SJCRH30 (cell line): ENCODE data around the gene GRID1. TPM values are rescaled to one million over a fixed set of nuclear protein-coding genes. Genes with fewer than 3 reads are reported as not detected.
A peak's percentile ranks its signal among the peaks of the same experiment; 100 is the strongest.

Experiments
- DNase-seq, 2 experiments: peaks; one replicate each; pipeline ENCODE4 v3.0.0-alpha.2; 2015 to 2020
- H3K27ac ChIP-seq: fragments of 250-450 bp; sonication (Bioruptor Pico); 2 replicates; pipeline ENCODE4 v1.5.1; 2020; ENCODE audit warnings: mild to moderate bottlenecking, moderate library complexity
- H3K27me3 ChIP-seq: fragments of 250-450 bp; sonication (Bioruptor Pico); 2 replicates; pipeline ENCODE4 v1.5.1; 2020; ENCODE audit warnings: mild to moderate bottlenecking, moderate library complexity
- H3K36me3 ChIP-seq: fragments of 250-450 bp; sonication (Bioruptor Pico); 2 replicates; pipeline ENCODE4 v1.5.1; 2020; ENCODE audit warnings: mild to moderate bottlenecking, moderate library complexity
- H3K4me1 ChIP-seq: fragments of 250-450 bp; sonication (Bioruptor Pico); 2 replicates; pipeline ENCODE4 v1.5.1; 2020; ENCODE audit warnings: mild to moderate bottlenecking, moderate library complexity
- H3K4me3 ChIP-seq: fragments of 250-450 bp; sonication (Bioruptor Pico); 2 replicates; pipeline ENCODE4 v1.5.1; 2020; ENCODE audit warnings: mild to moderate bottlenecking, moderate library complexity
- H3K9me3 ChIP-seq: fragments of 250-450 bp; sonication (Bioruptor Pico); replicated peaks from 2 replicates; pipeline ENCODE4 v1.5.1; 2020; ENCODE audit warnings: mild to moderate bottlenecking, moderate library complexity
- total RNA-seq: library from RNA; depleted of rRNA; stranded (reverse); fragments of >200 nt; shearing (Covaris generic); gene quantifications from 2 replicates; pipeline ENCODE4 v1.2.3, GENCODE V29; 2014

GRID1 gene
- total RNA-seq, 1 experiment from 2014 or later, result not detected

DNA sequence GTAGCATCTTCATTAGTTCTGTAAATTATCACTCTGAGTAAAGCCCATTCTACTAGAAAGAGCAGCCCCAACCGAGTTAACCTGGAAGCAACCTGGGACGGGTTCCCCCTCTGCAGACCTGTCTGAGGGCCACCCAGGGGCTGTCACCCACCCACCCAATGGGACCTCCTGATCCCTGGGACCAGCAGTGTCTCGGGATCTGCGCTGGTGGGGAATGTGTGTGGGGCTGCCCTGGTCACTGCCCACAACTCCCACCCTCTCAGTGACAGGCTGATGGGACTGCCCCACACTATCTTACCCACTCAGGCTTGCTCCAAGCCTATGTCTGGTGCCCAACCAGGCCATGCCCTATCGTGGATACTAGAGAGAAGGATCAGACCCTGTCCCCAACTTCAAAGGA lies 215.0 kb downstream of the GRID1 start:
- H3K4me3 ChIP-seq, result no peak overlapping the region
- DNase-seq, result no peak

DNA sequence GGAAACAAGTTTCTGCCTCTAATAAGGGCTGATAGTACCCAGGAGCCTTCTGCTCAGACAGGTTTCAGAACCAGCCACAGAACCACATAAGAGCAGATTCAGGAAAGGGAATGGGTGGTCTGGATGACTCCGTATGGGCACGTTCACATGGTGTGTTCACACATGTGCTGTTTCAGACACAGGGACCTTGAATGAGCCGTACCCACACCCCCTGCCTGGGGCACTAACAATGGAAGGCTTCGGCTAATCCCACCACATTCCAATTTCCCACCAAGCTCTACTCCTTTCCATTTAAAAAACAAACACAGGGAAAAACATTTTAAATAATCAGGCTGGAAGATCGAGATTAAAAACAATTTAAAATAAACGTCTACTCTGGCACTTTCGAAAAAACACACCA lies 217.3 kb downstream of the GRID1 start:
- H3K9me3 ChIP-seq, result no peaks in the 10 kb centered on the region
- DNase-seq, result no peak
- H3K4me3 ChIP-seq, result no peak overlapping the region
- H3K36me3 ChIP-seq, result no peaks in the 10 kb centered on the region
- H3K4me1 ChIP-seq, result no peaks in the 10 kb centered on the region
- H3K27me3 ChIP-seq, result no peaks in the 10 kb centered on the region
- H3K27ac ChIP-seq, result no peak overlapping the region

More for the DNA sequence above, 215.0 kb downstream of the GRID1 start:
- Histone ChIP-seq H3K27ac (no peak overlapping the region), H3K9me3 (no peaks in the 10 kb centered on the region), H3K27me3 (no peaks in the 10 kb centered on the region), H3K36me3 (no peaks in the 10 kb centered on the region), H3K4me1 (no peaks in the 10 kb centered on the region)

DNA sequence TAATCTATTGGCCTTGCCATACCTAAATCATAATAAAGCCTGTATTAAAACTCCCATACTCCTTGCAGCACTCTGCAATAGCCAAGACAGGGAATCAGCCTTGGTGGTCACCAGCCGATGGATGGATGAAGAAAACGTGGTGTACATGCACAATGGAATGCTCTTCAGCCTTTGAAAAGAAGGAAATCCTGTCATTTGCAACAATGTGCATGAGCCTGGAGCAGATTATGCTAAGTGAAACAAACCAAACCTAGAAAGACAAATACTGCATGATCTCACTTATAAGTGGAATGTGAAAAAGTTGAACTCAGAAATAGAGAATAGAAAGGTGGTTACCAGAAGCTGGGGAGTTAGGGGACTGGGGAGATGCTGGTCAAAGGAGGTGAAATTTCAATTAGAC lies 218.5 kb downstream of the GRID1 start:
- Histone ChIP-seq H3K4me3 (no peak overlapping the region), H3K27ac (no peak overlapping the region), H3K36me3 (no peaks in the 10 kb centered on the region), H3K9me3 (no peaks in the 10 kb centered on the region), H3K27me3 (no peaks in the 10 kb centered on the region), H3K4me1 (no peaks in the 10 kb centered on the region)
- no peak for DNase-seq

DNA sequence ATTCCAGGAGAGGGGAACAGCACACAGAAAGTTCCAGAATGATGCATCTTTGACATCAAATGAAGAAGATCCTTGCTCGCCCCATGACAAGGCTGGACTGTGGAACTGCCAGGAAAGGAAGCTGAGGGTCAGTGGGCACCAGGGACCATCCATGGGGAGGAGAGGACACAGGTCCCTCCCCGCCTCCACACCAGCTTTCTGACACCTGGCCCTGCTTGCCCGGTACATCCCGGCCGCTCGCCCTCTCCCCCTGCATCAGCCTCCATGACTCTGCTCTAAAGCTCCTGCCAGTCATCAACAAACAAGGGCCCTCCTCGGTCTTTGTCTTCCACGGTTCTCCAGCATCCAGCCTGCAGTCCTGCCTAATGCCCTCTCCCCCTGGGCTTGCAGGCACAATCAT lies 222.3 kb downstream of the GRID1 start:
- no peaks in the 10 kb centered on the region for H3K9me3 ChIP-seq
- H3K4me3 ChIP-seq, result no peak overlapping the region
- no peak overlapping the region for H3K27ac ChIP-seq
- H3K36me3 ChIP-seq, result no peaks in the 10 kb centered on the region
- no peaks in the 10 kb centered on the region for H3K4me1 ChIP-seq
- no peak for DNase-seq
- no peaks in the 10 kb centered on the region for H3K27me3 ChIP-seq

DNA sequence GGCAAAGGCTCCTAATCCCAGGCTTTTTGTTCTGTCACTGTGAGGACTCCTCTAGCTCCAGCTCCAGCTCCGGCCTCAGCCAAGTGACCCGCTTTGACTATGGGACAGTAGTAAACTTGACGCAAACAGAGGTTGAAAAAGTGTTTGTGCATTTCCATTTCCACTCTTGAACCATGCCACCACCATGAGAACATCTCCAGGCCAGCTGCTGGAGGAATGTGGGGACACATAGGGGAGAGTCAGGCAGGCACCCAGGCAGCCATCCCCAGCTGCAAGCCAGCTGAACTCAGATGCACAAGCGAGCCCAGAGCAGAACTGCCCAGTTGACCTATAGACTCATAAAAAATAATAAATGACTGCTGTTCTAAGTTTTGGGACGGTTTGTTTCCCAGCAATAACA lies 224.7 kb downstream of the GRID1 start:
- Histone ChIP-seq H3K27me3 (no peaks in the 10 kb centered on the region), H3K4me1 (no peaks in the 10 kb centered on the region)
- DNase-seq, result no peak

DNA sequence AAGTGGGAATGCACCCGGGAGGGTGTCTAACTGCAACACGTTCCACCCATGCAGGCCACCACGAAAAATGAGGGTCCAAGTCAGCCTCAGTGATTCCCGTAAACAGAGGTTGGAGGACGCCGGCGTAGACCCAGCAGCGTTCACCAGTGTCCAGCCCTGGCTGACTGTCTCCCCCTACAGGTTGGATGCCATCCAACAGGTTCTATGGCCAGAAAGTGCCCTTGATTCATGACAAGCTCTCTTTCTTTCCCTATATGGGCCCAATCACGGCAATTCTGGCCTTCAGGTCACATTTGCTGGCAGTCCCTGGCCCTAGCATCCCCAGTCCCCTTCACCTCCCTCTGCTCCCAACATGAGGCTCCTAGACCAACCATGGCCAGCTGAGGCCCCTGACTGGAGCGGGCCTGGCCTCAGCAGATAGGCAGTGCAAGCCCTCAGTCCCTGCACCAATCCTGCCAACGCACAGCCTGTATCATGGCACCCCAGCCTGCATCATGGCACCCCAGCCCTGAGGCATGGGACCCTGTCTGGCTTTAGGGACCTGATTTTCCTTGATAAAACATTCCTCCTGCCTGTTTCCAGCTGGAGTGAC lies 227.4 kb downstream of the GRID1 start:
- Histone ChIP-seq H3K36me3 (no peaks in the 10 kb centered on the region), H3K4me1 (no peaks in the 10 kb centered on the region), H3K9me3 (no peaks in the 10 kb centered on the region), H3K27ac (no peak overlapping the region), H3K27me3 (no peaks in the 10 kb centered on the region), H3K4me3 (no peak overlapping the region)
- peak; percentile 4 to 28 for DNase-seq

More for the DNA sequence above, 224.7 kb downstream of the GRID1 start:
- Histone ChIP-seq H3K4me3 (no peak overlapping the region), H3K27ac (no peak overlapping the region), H3K9me3 (no peaks in the 10 kb centered on the region), H3K36me3 (no peaks in the 10 kb centered on the region)

DNA sequence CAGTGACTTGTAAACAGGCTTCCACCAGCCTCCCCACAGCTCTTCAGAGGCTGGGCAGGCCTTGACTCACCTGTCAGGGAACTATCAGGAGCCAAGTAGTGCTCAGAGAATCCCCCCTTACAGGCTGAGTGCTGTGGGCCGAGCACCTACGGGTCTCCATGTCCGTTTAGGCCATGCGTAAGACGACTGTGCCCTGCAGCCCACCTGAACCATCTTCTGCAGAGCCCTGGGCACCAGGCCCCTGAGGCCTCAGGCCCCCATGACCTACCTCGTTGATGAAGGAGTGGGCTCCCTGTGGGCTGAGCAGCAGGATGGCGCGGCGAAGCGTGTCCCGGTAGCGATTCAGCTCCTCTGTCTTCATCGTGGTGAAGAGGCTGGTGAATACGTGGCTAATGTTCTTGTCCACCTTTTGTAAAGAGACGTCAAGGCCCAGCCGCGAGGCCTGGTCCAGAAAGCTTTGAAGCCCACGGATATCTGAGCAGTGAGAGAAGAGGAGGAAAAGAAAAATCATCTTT lies 228.0 kb downstream of the GRID1 start:
- Histone ChIP-seq H3K36me3 (no peaks in the 10 kb centered on the region), H3K4me3 (no peak overlapping the region), H3K4me1 (no peaks in the 10 kb centered on the region), H3K27ac (no peak overlapping the region), H3K27me3 (no peaks in the 10 kb centered on the region), H3K9me3 (no peaks in the 10 kb centered on the region)
- no peak for DNase-seq

DNA sequence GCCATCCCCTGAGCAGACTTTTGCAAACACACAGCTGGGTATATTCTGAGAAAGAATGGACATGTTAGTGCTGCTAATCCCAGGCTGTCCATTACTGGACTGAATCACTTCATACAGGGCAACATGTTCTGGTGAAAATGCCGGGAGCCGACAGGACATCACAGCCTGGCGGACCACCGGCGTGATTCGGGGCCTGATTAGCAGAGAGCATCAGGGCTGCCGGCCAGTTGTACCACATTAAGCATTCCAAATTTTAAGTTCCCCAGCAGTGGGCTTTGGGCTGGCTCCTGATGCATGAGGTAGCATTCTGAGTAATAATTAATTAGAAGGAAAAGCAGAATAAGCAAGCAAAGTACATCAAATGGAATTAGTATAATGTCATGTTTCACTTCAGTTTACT lies 229.0 kb downstream of the GRID1 start:
- Histone ChIP-seq H3K4me3 (no peak overlapping the region), H3K27ac (no peak overlapping the region), H3K4me1 (no peaks in the 10 kb centered on the region), H3K9me3 (no peaks in the 10 kb centered on the region), H3K36me3 (no peaks in the 10 kb centered on the region), H3K27me3 (no peaks in the 10 kb centered on the region)
- no peak for DNase-seq

DNA sequence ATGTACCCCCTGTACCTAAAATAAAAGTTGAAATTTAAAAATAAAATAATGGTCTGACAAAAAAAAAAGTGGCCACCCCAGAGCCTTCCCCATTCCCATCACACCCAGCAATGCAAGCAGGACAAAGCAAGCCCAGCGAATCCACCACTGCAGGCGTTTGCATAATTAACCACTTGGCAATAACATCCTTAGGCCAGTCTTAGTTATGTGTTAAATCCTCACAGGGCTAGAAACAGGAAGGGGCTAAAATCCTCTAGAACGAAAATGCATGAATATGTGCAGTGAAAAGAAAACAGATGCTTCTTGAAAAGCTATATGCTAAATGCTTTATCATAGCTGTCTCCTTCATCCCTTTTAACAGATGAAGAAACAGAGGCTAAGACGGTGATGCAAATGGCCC lies 229.7 kb downstream of the GRID1 start:
- DNase-seq, result no peak
- H3K4me3 ChIP-seq, result no peak overlapping the region
- H3K27ac ChIP-seq, result no peak overlapping the region
- no peaks in the 10 kb centered on the region for H3K27me3 ChIP-seq
- no peaks in the 10 kb centered on the region for H3K9me3 ChIP-seq
- H3K36me3 ChIP-seq, result no peaks in the 10 kb centered on the region
- H3K4me1 ChIP-seq, result no peaks in the 10 kb centered on the region

DNA sequence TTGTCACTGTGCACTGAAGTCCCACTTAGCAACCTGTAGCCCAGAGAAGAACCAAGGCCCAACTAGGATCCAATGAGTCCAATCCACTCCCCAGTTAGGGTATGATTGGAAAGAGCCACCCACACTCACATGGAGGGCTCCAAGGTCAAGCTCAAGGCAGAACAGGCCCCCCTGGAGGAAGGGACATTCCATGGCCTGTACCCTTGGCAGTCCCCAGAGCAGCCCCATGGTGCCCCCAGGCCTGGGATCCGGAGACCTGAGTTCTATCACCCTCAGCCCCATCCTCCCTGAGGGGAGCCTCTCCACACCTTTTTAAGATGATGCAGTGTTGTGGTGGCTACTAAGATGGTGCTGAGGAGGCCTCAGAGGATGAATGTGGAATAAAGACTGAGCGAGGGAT lies 231.4 kb downstream of the GRID1 start:
- Histone ChIP-seq H3K27ac (no peak overlapping the region), H3K27me3 (no peaks in the 10 kb centered on the region), H3K4me1 (no peaks in the 10 kb centered on the region), H3K36me3 (no peaks in the 10 kb centered on the region), H3K9me3 (no peaks in the 10 kb centered on the region), H3K4me3 (no peak overlapping the region)
- DNase-seq, result no peak

DNA sequence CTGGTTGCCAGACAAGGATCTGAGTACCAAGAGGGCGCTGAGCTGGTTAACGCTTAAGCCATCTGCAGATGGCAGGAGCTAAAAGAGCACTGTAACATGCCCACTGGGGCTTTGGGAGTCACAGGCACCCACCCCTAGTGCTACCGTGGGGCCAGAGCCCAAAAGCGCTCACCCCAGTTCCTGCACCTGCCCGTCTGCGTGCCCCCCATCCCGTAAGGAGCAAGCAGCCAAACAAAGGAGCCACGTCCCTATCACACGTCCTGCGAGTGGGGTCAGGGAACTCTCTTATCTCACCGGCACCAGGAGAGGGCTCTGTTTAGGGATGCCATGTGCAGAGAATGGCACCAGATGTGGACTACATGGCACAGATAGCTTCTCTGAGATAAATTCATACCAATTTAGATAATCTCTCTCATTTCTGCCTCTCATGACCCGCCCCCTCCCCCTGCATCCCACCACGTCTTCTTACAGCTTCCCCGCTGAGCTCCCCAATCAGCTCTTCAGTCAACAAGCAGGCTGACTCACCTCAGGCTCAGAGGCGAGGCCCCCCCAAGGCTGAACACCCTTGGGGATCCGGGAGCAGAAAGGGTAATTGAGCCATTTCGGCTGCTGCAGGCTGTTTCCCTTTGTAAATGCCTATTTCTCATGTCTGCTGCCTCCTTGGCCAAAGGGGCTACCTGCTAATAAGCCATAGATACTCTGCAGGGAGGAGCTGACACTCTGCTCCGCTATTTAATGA lies 235.7 kb downstream of the GRID1 start:
- Histone ChIP-seq H3K4me1 (no peaks in the 10 kb centered on the region), H3K27me3 (no peaks in the 10 kb centered on the region), H3K9me3 (no peaks in the 10 kb centered on the region), H3K36me3 (no peaks in the 10 kb centered on the region), H3K4me3 (no peak overlapping the region), H3K27ac (no peak overlapping the region)
- DNase-seq, result no peak

DNA sequence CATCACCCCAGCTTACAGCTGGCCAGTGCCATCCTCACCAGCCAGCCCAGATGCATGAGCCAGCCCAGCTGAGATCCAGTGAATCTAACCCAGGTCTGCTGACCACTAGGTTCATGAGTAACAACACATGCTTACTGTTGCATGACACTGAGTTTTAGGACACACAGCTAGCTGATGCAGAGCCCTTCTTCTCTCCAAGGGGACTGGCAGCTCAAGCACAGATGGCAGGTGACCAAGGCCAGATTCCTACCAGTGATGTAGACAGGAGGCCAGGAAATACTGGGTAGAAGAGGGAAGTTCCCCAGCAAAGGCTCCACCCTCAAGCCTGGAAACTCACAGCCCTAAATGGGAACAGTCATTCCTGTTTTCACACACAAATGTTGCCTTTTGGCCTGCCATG lies 236.6 kb downstream of the GRID1 start:
- Histone ChIP-seq H3K36me3 (no peaks in the 10 kb centered on the region), H3K9me3 (no peaks in the 10 kb centered on the region), H3K4me1 (no peaks in the 10 kb centered on the region), H3K4me3 (no peak overlapping the region), H3K27ac (no peak overlapping the region), H3K27me3 (no peaks in the 10 kb centered on the region)
- DNase-seq, result no peak

DNA sequence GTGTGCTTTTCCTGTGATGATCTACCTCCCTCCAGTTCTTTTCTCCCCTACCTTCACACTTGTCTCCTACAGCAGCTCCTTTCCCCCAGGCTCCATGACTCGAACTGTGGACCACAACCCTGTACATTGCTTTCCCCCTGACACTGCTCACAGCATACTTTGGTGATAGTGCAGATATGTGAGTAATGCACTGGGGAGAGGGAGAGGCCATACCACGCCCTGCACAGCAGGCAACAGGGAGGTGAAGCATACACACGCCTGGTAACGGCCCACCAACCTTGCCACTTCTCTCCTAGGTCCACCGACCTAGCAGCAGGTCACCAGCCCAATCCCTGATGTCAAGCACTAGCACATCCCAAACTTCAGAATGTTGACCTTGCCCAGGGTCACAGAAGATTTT lies 238.2 kb downstream of the GRID1 start:
- no peak for DNase-seq
- no peaks in the 10 kb centered on the region for H3K36me3 ChIP-seq
- H3K9me3 ChIP-seq, result no peaks in the 10 kb centered on the region
- no peak overlapping the region for H3K27ac ChIP-seq
- H3K4me3 ChIP-seq, result no peak overlapping the region
- no peaks in the 10 kb centered on the region for H3K27me3 ChIP-seq
- H3K4me1 ChIP-seq, result no peaks in the 10 kb centered on the region

DNA sequence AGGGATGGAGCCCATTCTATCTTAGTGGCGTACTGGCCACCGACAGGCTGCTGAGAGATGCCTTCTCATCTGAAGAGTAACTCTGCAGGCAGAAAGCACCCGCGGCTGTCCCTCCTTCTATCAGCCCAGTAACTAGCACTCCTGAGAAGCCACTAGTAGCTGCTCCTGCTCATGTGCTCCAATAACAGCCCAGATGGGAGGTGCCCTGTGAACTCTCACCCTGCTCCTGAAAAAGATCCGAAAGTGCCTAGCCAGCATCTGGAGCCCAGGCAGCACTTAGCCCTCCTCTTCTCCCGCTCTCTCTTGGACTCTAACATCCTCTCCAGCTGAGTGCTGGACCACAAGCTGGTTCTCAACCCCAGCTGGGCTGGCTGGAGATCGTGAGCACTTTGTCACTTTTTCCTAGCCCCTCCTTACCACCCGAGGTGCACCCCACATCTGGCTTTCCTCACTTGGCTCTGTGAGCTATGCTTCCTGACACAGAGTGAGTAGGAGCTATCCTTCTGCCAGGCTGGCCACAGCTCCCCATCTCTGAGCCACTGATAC lies 239.2 kb downstream of the GRID1 start:
- H3K4me1 ChIP-seq, result no peaks in the 10 kb centered on the region
- no peak overlapping the region for H3K27ac ChIP-seq
- DNase-seq, result no peak
- H3K36me3 ChIP-seq, result no peaks in the 10 kb centered on the region
- no peaks in the 10 kb centered on the region for H3K9me3 ChIP-seq
- H3K27me3 ChIP-seq, result no peaks in the 10 kb centered on the region
- H3K4me3 ChIP-seq, result no peak overlapping the region

DNA sequence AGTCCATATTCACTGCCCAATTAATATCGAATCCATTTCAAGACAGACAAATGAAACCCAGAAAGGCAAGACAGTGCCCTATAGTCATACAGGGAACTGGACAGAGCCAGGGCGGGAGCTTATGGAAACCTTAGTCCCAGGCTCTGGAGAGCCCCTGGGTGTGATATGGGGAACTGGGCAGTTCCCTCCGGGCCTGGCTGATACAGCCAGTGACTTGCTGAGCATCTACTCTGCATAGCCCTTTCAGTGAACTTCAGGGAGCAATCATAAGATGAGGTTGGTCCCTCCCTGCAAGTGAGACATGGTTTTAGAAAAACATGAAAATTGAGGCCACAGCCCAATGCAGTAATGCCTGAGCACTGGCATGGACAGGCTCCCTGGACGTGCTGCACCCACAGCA lies 241.9 kb downstream of the GRID1 start:
- Histone ChIP-seq H3K27me3 (no peaks in the 10 kb centered on the region), H3K27ac (no peak overlapping the region), H3K9me3 (no peaks in the 10 kb centered on the region), H3K4me3 (no peak overlapping the region), H3K36me3 (no peaks in the 10 kb centered on the region), H3K4me1 (no peaks in the 10 kb centered on the region)
- DNase-seq, result no peak

DNA sequence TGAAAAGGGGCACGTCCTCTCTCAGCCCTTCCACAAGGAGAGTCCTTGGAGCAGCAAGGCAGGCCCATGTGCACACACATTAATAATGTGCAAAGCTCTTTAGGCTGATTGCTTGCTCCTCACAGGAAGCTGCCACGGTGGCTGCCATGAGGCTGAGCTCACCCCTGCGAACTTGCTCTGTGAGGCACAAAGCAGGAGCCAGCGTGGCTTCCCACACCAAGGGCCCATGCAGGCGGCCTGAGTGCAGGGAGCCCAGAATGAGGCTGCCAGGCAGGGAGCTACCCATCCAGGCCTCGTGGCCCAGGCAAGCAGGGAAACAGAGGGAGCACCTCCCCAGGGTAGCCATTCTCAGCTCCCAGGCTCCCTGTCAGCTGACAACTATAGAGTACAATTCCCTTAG lies 242.9 kb downstream of the GRID1 start:
- DNase-seq, result no peak

More for the DNA sequence above, 242.9 kb downstream of the GRID1 start:
- Histone ChIP-seq H3K4me1 (no peaks in the 10 kb centered on the region), H3K36me3 (no peaks in the 10 kb centered on the region), H3K27me3 (no peaks in the 10 kb centered on the region), H3K9me3 (no peaks in the 10 kb centered on the region), H3K27ac (no peak overlapping the region), H3K4me3 (no peak overlapping the region)
